ENCODE results near the gene FAM83E. TPM values are rescaled to one million over a fixed set of nuclear protein-coding genes. Genes with fewer than 3 reads are reported as not detected.
A peak's percentile ranks its signal among the peaks of the same experiment; 100 is the strongest.
"Not testable (repeated sequence)": the region's sequence is repeated elsewhere in the genome, so short reads cannot be mapped to it uniquely, and the experiment has no call there.

FAM83E gene
- 0.06 and 1.6 TPM in 2 replicates for total RNA-seq (2014; rRNA removed; shearing (Covaris generic))

- DNase-seq (ENCODE audit: low spot score): no peak
Measured at GRCh38 chr19:48614436-48615230, at the start of gene FAM83E. Gene FAM83E (minus strand): TSS chr19:48615076. CDS start chr19:48613372, 1,704 bp downstream.

- DNase-seq (ENCODE audit: low spot score): no peak
Measured at GRCh38 chr19:48664476-48664875, 49.6 kb upstream of the FAM83E start.

- no peak for DNase-seq (ENCODE audit: low spot score)
Measured at GRCh38 chr19:48663667-48664066, 48.8 kb upstream of the FAM83E start.

- no peak for DNase-seq (ENCODE audit: low spot score)
Measured at GRCh38 chr19:48661711-48662090, 46.8 kb upstream of the FAM83E start.

GRCh38 chr19:48660852-48661710 is 46.2 kb upstream of the FAM83E start:
- DNase-seq (ENCODE audit: low spot score): peak; percentile 92

- no peak for DNase-seq (ENCODE audit: low spot score)
Measured at GRCh38 chr19:48659768-48660167, 44.9 kb upstream of the FAM83E start.

GRCh38 chr19:48658483-48658882 is 43.6 kb upstream of the FAM83E start:
- DNase-seq (ENCODE audit: low spot score): no peak

- DNase-seq (ENCODE audit: low spot score): not testable (repeated sequence)
Measured at GRCh38 chr19:48657828-48658227, 43.0 kb upstream of the FAM83E start.

- peak; percentile 84 for DNase-seq (ENCODE audit: low spot score)
Measured at GRCh38 chr19:48656840-48657474, 42.1 kb upstream of the FAM83E start.

GRCh38 chr19:48654299-48655059 is 39.6 kb upstream of the FAM83E start:
- DNase-seq (ENCODE audit: low spot score): no peak

- no peak for DNase-seq (ENCODE audit: low spot score)
Measured at GRCh38 chr19:48651683-48652048, 36.8 kb upstream of the FAM83E start.

GRCh38 chr19:48650974-48651682 is 36.3 kb upstream of the FAM83E start:
- no peak for DNase-seq (ENCODE audit: low spot score)

GRCh38 chr19:48648134-48648533 is 33.3 kb upstream of the FAM83E start:
- DNase-seq (ENCODE audit: low spot score): no peak

GRCh38 chr19:48646722-48647216 is 31.9 kb upstream of the FAM83E start:
- DNase-seq (ENCODE audit: low spot score): peak; percentile 93

GRCh38 chr19:48646001-48646721 is 31.3 kb upstream of the FAM83E start, which contains the start of gene CA11:
Gene CA11 (minus strand): TSS chr19:48646187. CDS start chr19:48645632, 555 bp downstream.
- peak; percentile 65 for DNase-seq (ENCODE audit: low spot score)

- no peak for DNase-seq (ENCODE audit: low spot score)
Measured at GRCh38 chr19:48645620-48646000, 30.7 kb upstream of the FAM83E start.

- peak; percentile 69 for DNase-seq (ENCODE audit: low spot score)
Measured at GRCh38 chr19:48644839-48645619, 30.2 kb upstream of the FAM83E start.

- no peak for DNase-seq (ENCODE audit: low spot score)
Measured at GRCh38 chr19:48644355-48644754, 29.5 kb upstream of the FAM83E start.

GRCh38 chr19:48642862-48643261 is 28.0 kb upstream of the FAM83E start:
- no peak for DNase-seq (ENCODE audit: low spot score)
